Measurements from ENCODE around the gene NLGN1. TPM values are rescaled to one million over a fixed set of nuclear protein-coding genes. Genes with fewer than 3 reads are reported as not detected.

The NLGN1 gene
- total RNA-seq, 1 experiment from 2014 or later: 5.2 TPM

GRCh38 chr3:173463250-173463649, 65.7 kb downstream of the NLGN1 start:
- H4K8ac ChIP-seq (replicated peaks; ENCODE audit: insufficient read length, low read depth, low read length): no peak overlapping the region
- H3K27ac Mint-ChIP-seq: no peak overlapping the region
- no CpG with 5 or more reads among the region's 3 CpGs for WGBS (ENCODE audit: extremely low coverage, insufficient read length, low lambda C conversion rate)

More at GRCh38 chr3:173463250-173463649, 65.7 kb downstream of the NLGN1 start:
- H2BK15ac ChIP-seq (ENCODE audit: low read depth, low read length): no peak overlapping the region
- H3K4me1 ChIP-seq (ENCODE audit: insufficient read depth, low read length): no peaks in the 10 kb centered on the region; the same call in 1 of the 2 replicates
- H3K9me3 ChIP-seq (ENCODE audit: control insufficient read depth, low read depth, low read length): no peaks in the 10 kb centered on the region
- no peak overlapping the region for H3K4ac ChIP-seq (ENCODE audit: low read depth, low read length)
- no peak overlapping the region for H3K27ac ChIP-seq (ENCODE audit: insufficient read length, low read depth, low read length)
- no peak overlapping the region for H3K14ac ChIP-seq (ENCODE audit: insufficient read depth, low read length)
- no peak overlapping the region for H2AK5ac ChIP-seq (ENCODE audit: insufficient read length, low read length)
- H3K23ac ChIP-seq (ENCODE audit: insufficient read length, low read depth, low read length): no peak overlapping the region
- no peak overlapping the region for H2BK12ac ChIP-seq (ENCODE audit: insufficient read length, low read depth, low read length)
- H4K20me1 ChIP-seq (ENCODE audit: control insufficient read depth, insufficient read depth, insufficient read length): no peaks in the 10 kb centered on the region
- no peaks in the 10 kb centered on the region for H3K23me2 ChIP-seq (ENCODE audit: insufficient read length, low read depth, low read length, poor library complexity, severe bottlenecking)
- H3K79me1 ChIP-seq (ENCODE audit: insufficient read depth, low read depth, low read length, poor library complexity, severe bottlenecking): no peaks in the 10 kb centered on the region
- no peaks in the 10 kb centered on the region for H3K27me3 ChIP-seq (ENCODE audit: insufficient read depth, low read length)
- DNase-seq: no peak
- no peaks in the 10 kb centered on the region for H3K36me3 Mint-ChIP-seq (ENCODE audit: insufficient read depth in 1 of 3, low read depth in 3 of 3)
- no peak overlapping the region for H3K18ac ChIP-seq (ENCODE audit: insufficient read length, low read depth, low read length)
- no peak overlapping the region for H4K91ac ChIP-seq (ENCODE audit: insufficient read length, low read depth, low read length)
- no peaks in the 10 kb centered on the region for H3K79me2 ChIP-seq (ENCODE audit: insufficient read depth, low read length)
- no peak overlapping the region for H3T11ph ChIP-seq (ENCODE audit: low read length)
- H2BK120ac ChIP-seq (ENCODE audit: low read depth, low read length, poor library complexity, severe bottlenecking): no peak overlapping the region
- H2BK5ac ChIP-seq (ENCODE audit: insufficient read length, low read length): no peak overlapping the region
- no peak overlapping the region for H2BK20ac ChIP-seq (ENCODE audit: low read depth, low read length, poor library complexity, severe bottlenecking)
- H3K9me3 Mint-ChIP-seq: no peaks in the 10 kb centered on the region
- H3K27me3 Mint-ChIP-seq (ENCODE audit: low read depth): no peaks in the 10 kb centered on the region
- TF ChIP-seq CTCF (conservative IDR thresholded peaks at IDR 0.05): no peak
- no peak overlapping the region for H2AFZ ChIP-seq (ENCODE audit: low read length)
- H3K4me3 Mint-ChIP-seq: no peak overlapping the region
- H3K4me1 Mint-ChIP-seq: peaks cover 0 to 6% of the 10 kb centered on the region in 2 experiments; a peak in 1 of 4 replicates
- H3K9ac ChIP-seq (ENCODE audit: extremely low read depth, insufficient read length, low read length): no peak overlapping the region
- no peak overlapping the region for H3K56ac ChIP-seq (ENCODE audit: insufficient read length, low read depth, low read length)
- no peak overlapping the region for H3K4me2 ChIP-seq (ENCODE audit: insufficient read depth, insufficient read length, low read length)
- no peak overlapping the region for H4K5ac ChIP-seq (ENCODE audit: insufficient read length, low read depth, low read length)

Measured in H9 (cell line).